Measurements from ENCODE around the gene PLCL1.

Gene PLCL1

DNA sequence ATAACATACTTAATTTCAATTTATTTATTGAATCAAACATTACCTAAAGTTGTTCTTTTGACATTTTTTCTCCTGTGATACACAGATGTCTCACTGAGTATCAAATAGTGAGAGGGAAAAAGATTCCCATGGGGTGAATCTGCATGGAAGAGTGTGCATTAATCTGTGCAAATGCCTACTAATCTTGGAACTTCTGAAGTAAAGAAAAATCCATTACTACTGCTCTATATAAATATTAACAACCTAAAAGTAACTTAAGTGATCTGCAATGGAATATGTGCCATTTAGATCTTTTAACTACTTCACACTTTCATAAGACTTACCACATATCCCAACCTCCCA, 125.5 kb downstream of the PLCL1 start:
- FAIRE-seq, result no peak

GRCh38 chr2:197930570-197931278, 126.3 kb downstream of the PLCL1 start:
- no peak for FAIRE-seq

DNA sequence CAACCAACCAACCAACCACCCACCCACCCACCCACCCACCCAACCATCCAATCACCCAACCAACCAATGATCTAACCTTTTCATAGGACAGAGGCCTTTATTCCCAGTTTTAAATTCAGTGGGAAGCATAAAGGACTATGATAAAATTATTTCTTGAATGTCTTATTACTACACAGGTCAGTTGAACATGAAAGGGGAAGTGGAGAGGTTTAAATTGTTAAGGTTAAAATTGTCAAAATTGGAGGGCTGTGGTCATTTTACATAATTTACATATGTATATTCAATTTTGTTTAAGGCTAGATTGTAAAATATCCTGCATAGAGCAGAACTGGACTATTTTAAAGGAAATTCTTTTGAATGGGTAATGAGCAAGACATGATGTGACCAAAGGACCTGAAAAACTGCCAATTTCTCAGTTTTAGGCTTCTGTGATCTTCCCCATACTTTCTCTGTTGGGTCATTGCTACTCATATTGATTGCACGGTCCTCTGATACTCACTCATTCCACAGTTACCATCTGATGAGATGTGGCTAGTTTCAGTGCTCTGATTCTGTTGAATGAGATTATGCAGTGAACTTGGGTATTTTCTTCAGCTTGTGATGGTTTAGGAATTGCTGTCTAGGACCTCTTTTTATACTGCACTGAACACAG, 127.4 kb downstream of the PLCL1 start:
- no peak for FAIRE-seq

GRCh38 chr2:197932374-197932773, 128.0 kb downstream of the PLCL1 start:
- FAIRE-seq, result no peak

DNA sequence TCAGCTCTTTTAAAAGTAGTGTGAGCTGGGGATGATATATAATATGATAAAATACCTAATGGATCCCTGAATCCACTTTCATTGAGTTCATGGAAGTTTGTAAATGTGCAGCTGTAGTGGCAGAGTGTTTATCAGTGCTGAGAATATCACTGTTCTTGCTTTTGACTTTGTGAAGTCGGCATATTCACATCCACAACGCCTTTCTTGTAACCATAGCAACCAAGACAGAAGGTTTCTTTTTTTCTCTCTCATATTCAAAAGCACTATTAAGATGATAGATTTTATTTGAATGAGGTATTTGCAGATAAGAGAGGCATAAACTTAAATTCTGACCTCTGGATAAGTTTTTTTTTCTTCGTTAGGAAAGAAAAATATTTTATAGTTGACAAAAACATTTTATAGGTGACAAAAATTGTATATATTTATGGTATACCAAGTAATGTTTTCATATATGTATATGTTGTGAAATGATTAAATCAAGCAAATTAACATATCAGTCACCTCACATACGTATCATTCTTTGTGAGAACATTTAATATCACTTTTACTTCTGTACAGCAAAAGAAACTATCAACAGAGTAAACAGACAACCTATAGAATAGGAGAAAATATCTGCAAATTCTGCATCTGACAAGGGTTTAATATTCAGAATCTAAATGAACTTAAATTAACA, 130.0 kb downstream of the PLCL1 start:
- peak; percentile 4 for FAIRE-seq

DNA sequence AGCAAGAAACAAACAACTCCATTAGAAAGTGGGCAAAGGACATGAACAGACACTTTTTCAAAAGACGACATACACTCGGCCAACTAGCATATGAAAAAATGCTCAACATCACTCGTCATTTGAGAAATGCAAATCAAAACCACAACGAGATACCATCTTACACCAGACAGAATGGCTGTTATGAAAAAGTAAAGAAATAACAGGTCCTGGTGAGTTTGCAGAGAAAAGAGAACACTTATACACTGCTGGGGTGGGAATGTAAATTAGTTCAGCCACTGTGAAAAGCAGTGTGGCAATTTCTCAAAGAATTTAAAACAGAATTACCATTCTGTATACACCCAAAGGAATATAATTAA, 130.5 kb downstream of the PLCL1 start:
- FAIRE-seq, result no peak

DNA sequence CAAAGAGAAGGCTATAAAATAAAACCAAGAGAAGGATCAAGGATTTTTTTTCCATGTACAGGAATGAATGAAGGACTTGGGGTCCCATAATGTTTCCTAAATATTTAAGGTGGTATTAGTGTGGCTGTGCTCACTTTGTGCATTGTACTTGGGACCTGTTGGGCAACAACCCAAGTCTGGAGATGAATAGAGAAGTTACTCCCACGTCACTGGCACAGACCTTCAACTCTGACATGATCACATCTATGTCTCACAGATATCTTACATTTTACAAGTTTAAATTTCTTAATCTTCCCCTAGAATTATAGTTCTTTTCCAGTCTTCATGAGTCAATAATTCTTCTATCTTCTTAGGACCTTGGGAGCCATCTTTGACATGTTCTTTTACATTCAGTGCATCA, 133.4 kb downstream of the PLCL1 start:
- FAIRE-seq, result no peak

GRCh38 chr2:197938555-197938954, 134.2 kb downstream of the PLCL1 start:
- no peak for FAIRE-seq

- no peak for FAIRE-seq
Observed at GRCh38 chr2:197939787-197940186, 135.4 kb downstream of the PLCL1 start.

GRCh38 chr2:197940382-197940781, 136.0 kb downstream of the PLCL1 start:
- no peak for FAIRE-seq

GRCh38 chr2:197941715-197942114, 137.3 kb downstream of the PLCL1 start:
- FAIRE-seq, result no peak

DNA sequence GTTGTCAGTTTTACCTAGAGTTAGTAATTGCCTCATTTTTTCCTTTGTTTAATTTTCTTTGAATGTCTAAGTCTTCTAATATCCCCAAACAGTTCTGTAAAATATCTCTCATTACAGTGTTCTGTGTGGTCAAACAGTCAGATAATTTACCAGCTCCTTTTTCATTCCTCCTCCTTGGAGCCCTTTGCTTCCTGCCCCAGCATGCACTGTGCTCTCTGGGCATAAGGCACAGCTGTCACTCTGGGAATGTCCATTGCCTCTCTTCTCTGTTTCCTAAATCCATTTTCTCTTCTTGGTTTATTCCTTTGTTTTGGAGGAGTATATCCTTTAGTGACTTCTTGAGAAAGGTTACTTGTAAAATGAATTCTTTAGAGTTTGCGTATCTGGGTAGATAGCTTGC, 139.3 kb downstream of the PLCL1 start:
- FAIRE-seq, result no peak

GRCh38 chr2:197944416-197945096, 140.2 kb downstream of the PLCL1 start:
- FAIRE-seq, result no peak

GRCh38 chr2:197946562-197946961, 142.2 kb downstream of the PLCL1 start:
- FAIRE-seq, result no peak

GRCh38 chr2:197947219-197947757, 142.9 kb downstream of the PLCL1 start:
- no peak for FAIRE-seq

DNA sequence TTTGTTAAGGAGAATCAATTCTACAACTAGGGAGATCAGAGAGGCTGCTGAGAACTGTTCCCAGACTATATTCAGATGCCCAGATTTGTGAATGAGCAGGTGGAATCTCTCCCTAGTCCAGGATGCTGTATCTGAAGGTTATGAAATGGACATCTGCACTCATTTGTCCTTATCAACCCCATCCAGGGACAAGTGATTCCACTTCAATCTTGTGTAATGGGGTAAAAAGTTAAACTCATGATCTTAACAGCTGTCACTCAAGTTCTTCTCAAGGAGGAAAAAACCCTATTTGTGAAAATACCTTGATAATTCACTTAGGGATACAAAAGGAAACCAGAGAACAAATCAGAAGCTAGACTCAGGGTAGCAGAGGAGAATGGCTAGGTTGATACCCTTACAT, 144.8 kb downstream of the PLCL1 start:
- FAIRE-seq, result no peak

GRCh38 chr2:197950006-197950405, 145.6 kb downstream of the PLCL1 start:
- no peak for FAIRE-seq

GRCh38 chr2:197950724-197951123, 146.3 kb downstream of the PLCL1 start:
- no peak for FAIRE-seq

DNA sequence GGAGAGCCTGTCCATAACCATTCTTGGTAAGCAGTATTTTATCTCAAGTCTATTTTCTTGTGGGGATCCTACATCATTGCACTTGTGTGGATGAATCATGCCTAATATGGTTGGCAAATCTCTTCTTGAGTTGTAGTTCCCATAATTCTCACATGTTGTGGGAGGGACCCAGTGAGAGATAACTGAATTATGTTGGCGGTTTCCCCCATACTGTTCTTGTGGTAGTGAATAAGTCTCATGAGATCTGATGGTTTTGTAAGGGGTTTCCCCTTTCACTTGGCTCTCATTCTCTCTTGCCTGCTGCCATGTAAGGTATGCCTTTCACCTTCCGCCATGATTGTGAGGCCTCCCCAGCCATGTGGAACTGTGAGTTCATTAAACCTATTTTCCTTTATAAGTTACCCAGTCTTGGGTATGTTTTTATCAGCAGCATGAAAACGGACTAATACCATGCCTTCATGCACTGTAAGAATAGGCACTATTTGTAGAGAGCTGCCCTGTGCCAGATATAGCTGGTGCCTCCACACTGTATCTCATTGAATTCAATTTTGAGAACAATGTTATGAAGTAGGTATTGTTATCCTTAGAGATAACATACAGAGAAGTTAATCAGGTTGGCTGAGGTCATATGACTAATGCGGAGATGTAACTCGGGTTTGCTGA, 148.3 kb downstream of the PLCL1 start:
- FAIRE-seq, result no peak

DNA sequence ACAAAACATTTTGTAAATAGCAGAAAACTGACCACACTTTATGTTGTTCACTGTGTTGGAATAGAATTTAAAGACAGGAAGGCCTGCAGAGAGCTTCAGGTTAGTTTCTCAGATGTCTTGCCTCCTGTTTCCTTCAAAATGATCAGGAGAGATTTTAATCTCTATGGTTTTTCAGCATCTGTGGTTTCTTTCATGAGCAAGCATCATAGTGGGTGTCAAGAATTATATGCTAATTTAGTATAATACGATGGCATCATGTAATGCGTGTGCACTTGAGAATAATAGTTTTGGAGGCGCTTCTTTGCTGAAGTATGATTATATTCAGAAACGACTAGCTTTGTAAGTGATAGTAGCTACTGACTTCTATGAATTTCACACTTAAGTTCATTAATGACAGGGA, 149.9 kb downstream of the PLCL1 start:
- no peak for FAIRE-seq

DNA sequence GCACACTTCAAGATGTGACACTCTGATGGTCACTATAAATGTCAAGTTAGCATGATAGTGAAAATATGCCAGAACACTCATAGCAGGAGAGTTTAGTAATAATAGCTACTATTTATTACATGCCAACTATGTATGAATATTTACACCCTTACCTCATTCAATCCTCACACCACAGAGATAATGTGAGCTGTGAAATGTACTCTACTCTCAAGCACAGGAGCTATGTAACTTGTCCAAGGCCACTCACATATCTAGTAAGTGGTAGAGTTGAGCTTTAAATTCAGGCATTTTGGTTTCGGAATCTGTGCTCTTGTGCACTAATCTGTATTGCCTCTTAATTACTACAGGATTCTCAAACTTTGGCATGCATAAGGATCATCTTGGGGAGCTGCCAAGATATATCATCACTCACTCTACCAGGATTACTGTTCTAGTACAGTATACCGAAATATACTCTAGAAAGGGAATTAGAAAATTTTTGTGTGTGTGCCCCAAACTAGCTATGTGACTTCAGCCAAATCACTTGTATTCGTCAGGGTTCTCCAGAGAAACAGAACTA, 154.3 kb downstream of the PLCL1 start:
- no peak for FAIRE-seq

GRCh38 chr2:197959383-197959782, 155.0 kb downstream of the PLCL1 start:
- FAIRE-seq, result no peak

DNA sequence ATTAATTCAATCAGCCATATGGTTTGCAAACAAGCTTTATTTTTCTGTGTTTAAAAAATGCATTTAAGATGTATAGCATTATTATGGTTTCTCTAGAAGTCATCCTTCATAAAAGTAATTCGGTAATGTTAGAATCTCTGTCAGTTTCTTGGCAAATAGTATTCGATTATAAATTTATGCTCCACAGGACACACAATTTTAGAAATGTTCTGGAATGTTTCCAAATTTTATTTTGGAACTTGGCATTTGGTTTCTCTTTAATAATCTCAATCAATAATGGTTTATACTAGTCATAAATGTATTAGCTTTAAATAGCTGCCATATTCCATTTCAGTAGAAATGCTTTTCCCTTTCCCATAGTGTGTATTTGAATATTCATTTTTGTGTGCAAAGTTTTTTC, 156.4 kb downstream of the PLCL1 start:
- FAIRE-seq, result no peak
